Measurements from ENCODE around the gene BICC1.

BICC1 gene

GRCh38 chr10:58718596-58718995, 205.9 kb downstream of the BICC1 start:
- no peak overlapping the region for H3K4me3 ChIP-seq (ENCODE audit: low read depth, low read length)
- in situ Hi-C loops (cut with HindIII; ENCODE audit: low sequenced_read_pairs): no loop called here
- no peak for DNase-seq (ENCODE audit: low read depth, low spot score)
- TF ChIP-seq CTCF (IDR thresholded peaks at IDR 0.05; ENCODE audit: low read depth, low read length): no peak

- DNase-seq (ENCODE audit: low read depth, low spot score): no peak
- in situ Hi-C loops (cut with HindIII; ENCODE audit: low sequenced_read_pairs): no loop called here
- no peak for TF ChIP-seq CTCF (IDR thresholded peaks at IDR 0.05; ENCODE audit: low read depth, low read length)
- no peak overlapping the region for H3K4me3 ChIP-seq (ENCODE audit: low read depth, low read length)
Measured at GRCh38 chr10:58721601-58722281, 209.1 kb downstream of the BICC1 start.

- in situ Hi-C loops (cut with HindIII; ENCODE audit: low sequenced_read_pairs): no loop called here
- H3K4me3 ChIP-seq (ENCODE audit: low read depth, low read length): no peak overlapping the region
- no peak for DNase-seq (ENCODE audit: low read depth, low spot score)
- no peak for TF ChIP-seq CTCF (IDR thresholded peaks at IDR 0.05; ENCODE audit: low read depth, low read length)
Measured at GRCh38 chr10:58723186-58723585, 210.5 kb downstream of the BICC1 start.

GRCh38 chr10:58723966-58724365, 211.3 kb downstream of the BICC1 start:
- no peak overlapping the region for H3K4me3 ChIP-seq (ENCODE audit: low read depth, low read length)
- DNase-seq (ENCODE audit: low read depth, low spot score): no peak
- in situ Hi-C loops (cut with HindIII; ENCODE audit: low sequenced_read_pairs): no loop called here
- no peak for TF ChIP-seq CTCF (IDR thresholded peaks at IDR 0.05; ENCODE audit: low read depth, low read length)

GRCh38 chr10:58724781-58725180, 212.1 kb downstream of the BICC1 start:
- in situ Hi-C loops (cut with HindIII; ENCODE audit: low sequenced_read_pairs): no loop called here
- DNase-seq (ENCODE audit: low read depth, low spot score): no peak
- H3K4me3 ChIP-seq (ENCODE audit: low read depth, low read length): no peak overlapping the region
- TF ChIP-seq CTCF (IDR thresholded peaks at IDR 0.05; ENCODE audit: low read depth, low read length): no peak

GRCh38 chr10:58725901-58726300, 213.2 kb downstream of the BICC1 start:
- no peak overlapping the region for H3K4me3 ChIP-seq (ENCODE audit: low read depth, low read length)
- no peak for DNase-seq (ENCODE audit: low read depth, low spot score)
- in situ Hi-C loops (cut with HindIII; ENCODE audit: low sequenced_read_pairs): no loop called here
- no peak for TF ChIP-seq CTCF (IDR thresholded peaks at IDR 0.05; ENCODE audit: low read depth, low read length)

All from astrocyte of the spinal cord (primary cell).